Measurements from ENCODE around the gene SPOCK2. TPM values are rescaled to one million over a fixed set of nuclear protein-coding genes. Genes with fewer than 3 reads are reported as not detected.

Gene SPOCK2
- total and polyA plus RNA-seq, 2 of the 4 experiments (the other 2 are of a cell fraction) = 0.02 TPM; not detected in 1

DNA sequence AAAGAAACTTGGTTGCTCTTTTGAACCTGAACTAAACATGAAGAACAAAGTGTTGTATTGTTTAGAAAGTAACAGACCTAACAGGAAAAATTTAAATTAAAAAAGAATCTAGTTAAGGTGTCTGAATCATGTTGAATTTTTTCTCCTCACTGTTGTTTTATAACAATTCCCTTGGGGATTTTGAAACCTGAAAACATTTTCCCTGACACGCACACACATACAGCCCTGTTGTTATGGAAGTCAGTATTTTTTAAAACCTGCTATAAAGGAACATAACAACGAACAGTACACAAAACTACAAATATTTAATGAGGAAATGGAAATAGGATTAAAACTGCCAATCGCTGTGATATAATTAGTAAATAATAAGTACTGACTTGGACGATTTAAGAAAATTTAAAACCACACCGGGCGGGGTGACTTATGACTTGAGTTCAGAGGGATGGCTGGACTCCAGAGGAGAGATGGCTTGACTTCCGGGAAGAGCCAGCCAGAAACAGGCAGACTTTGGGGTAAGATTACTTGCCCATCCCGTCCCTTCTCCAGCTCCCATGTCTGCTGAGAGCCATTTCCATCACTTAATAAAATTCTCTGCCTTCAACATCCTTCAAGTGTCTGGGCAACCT lies 16.2 kb upstream of the SPOCK2 start:
- dilution Hi-C loops (cut with HindIII; ENCODE audit: low sequenced_read_pairs, unreplicated experiment) = no loop called here
- in situ Hi-C loops (cut with MboI; ENCODE audit: low sequenced_read_pairs) = no loop called here
- Histone ChIP-seq H2BK120ac (ENCODE audit: low read depth, low read length) (no peak overlapping the region), H3K4me3 (ENCODE audit: insufficient read depth, low read depth, low read length) (no peak overlapping the region), H2BK5ac (ENCODE audit: low read depth, low read length, poor library complexity, severe bottlenecking) (no peak overlapping the region), H3K4me1 (ENCODE audit: control insufficient read depth, insufficient read depth, low read length) (peaks cover 2% of the 10 kb centered on the region; the same call in 1 of the 2 replicates), H3K4ac (ENCODE audit: low read depth, low read length) (no peak overlapping the region), H3K9me3 (ENCODE audit: control insufficient read depth, insufficient read depth, low read length) (no peaks in the 10 kb centered on the region), H3K14ac (replicated peaks; ENCODE audit: low read depth, low read length) (no peak overlapping the region), H4K20me1 (ENCODE audit: insufficient read depth, low read length) (no peaks in the 10 kb centered on the region), H3K79me1 (ENCODE audit: low read depth in 1 of 2, low read length in 2 of 2) (no peaks in the 10 kb centered on the region), H3K9me1 (ENCODE audit: insufficient read depth, low read length) (no peaks in the 10 kb centered on the region; the same call in 1 of the 2 replicates), H4K5ac (ENCODE audit: low read depth, low read length) (no peak overlapping the region), H3K4me2 (ENCODE audit: low read depth, low read length) (no peak overlapping the region), H3K27me3 (ENCODE audit: control insufficient read depth, insufficient read depth, low read length) (no peaks in the 10 kb centered on the region), H2AFZ (replicated peaks; ENCODE audit: low read length, poor library complexity) (no peak overlapping the region), H3K36me3 (ENCODE audit: control insufficient read depth, insufficient read depth, low read length) (peaks cover 4% of the 10 kb centered on the region; the same call in 1 of the 2 replicates), H2AK9ac (replicated peaks; ENCODE audit: low read depth, low read length, poor library complexity) (no peak overlapping the region), H3K9ac (ENCODE audit: low read depth, low read length) (no peak overlapping the region), H2BK15ac (ENCODE audit: low read depth, low read length) (no peak overlapping the region), H3K27ac (ENCODE audit: insufficient read depth, low read length) (no peak overlapping the region), H3K18ac (ENCODE audit: low read depth, low read length) (no peak overlapping the region), H2BK20ac (ENCODE audit: low read depth, low read length) (no peak overlapping the region), H3K23ac (ENCODE audit: low read depth, low read length) (no peak overlapping the region), H4K8ac (ENCODE audit: low read depth in 2 of 2, low read length in 2 of 2) (no peak overlapping the region), H2AK5ac (ENCODE audit: low read depth, low read length) (no peak overlapping the region), H4K91ac (ENCODE audit: insufficient read depth, low read depth, low read length) (no peak overlapping the region), H3K56ac (ENCODE audit: extremely low read depth, insufficient read depth, low read length) (no peak overlapping the region)
- DNase-seq = no peak
- WGBS, 2 experiments (ENCODE audit: extremely low coverage in 2 of 2, insufficient read length in 1 of 2) = no CpG with 5 or more reads among the region's 8 CpGs
- CTCF ChIA-PET = no interaction called here
- no TSS peak for BruUV-seq (replicated peaks)
- POLR2A ChIA-PET (ENCODE audit: unreplicated experiment) = interaction anchor here (1.0 kb wide), 1 partner anchor 234 kb away, joined by 3 read pairs; no protein-coding TSS in a partner anchor
- ATAC-seq (ENCODE audit: low read depth) = no peak
- TF ChIP-seq POLR2A (IDR thresholded peaks at IDR 0.05; ENCODE audit: low read depth, low read length) (no peak), NFE2L2 (IDR thresholded peaks at IDR 0.05; ENCODE audit: low read depth, low read length) (no peak), MAZ (IDR thresholded peaks at IDR 0.05; ENCODE audit: borderline replicate concordance, low read depth, low read length) (no peak), MAFK (IDR thresholded peaks at IDR 0.05; ENCODE audit: low read depth, low read length) (no peak), RFX5 (IDR thresholded peaks at IDR 0.05; ENCODE audit: low read depth, low read length) (no peak), FOS (IDR thresholded peaks at IDR 0.05; ENCODE audit: low read depth, low read length) (no peak), CHD1 (IDR thresholded peaks at IDR 0.05; ENCODE audit: low read depth, low read length) (no peak), RAD21 (IDR thresholded peaks at IDR 0.05; ENCODE audit: low read length) (no peak), CEBPB (IDR thresholded peaks at IDR 0.05; ENCODE audit: low read depth, low read length) (no peak), SMC3 (IDR thresholded peaks at IDR 0.05; ENCODE audit: low read depth, low read length) (no peak), BHLHE40 (IDR thresholded peaks at IDR 0.05; ENCODE audit: low read depth, low read length) (no peak), MXI1 (IDR thresholded peaks at IDR 0.05; ENCODE audit: borderline replicate concordance, low read depth, low read length) (no peak), RCOR1 (IDR thresholded peaks at IDR 0.05; ENCODE audit: insufficient replicate concordance, low read length) (no peak)
- TF ChIP-seq, protein P1, sequence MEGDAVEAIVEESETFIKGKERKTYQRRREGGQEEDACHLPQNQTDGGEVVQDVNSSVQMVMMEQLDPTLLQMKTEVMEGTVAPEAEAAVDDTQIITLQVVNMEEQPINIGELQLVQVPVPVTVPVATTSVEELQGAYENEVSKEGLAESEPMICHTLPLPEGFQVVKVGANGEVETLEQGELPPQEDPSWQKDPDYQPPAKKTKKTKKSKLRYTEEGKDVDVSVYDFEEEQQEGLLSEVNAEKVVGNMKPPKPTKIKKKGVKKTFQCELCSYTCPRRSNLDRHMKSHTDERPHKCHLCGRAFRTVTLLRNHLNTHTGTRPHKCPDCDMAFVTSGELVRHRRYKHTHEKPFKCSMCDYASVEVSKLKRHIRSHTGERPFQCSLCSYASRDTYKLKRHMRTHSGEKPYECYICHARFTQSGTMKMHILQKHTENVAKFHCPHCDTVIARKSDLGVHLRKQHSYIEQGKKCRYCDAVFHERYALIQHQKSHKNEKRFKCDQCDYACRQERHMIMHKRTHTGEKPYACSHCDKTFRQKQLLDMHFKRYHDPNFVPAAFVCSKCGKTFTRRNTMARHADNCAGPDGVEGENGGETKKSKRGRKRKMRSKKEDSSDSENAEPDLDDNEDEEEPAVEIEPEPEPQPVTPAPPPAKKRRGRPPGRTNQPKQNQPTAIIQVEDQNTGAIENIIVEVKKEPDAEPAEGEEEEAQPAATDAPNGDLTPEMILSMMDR (conservative IDR thresholded peaks at IDR 0.05; ENCODE audit: low read depth, low read length) = no peak
- TF ChIP-seq, protein P2, sequence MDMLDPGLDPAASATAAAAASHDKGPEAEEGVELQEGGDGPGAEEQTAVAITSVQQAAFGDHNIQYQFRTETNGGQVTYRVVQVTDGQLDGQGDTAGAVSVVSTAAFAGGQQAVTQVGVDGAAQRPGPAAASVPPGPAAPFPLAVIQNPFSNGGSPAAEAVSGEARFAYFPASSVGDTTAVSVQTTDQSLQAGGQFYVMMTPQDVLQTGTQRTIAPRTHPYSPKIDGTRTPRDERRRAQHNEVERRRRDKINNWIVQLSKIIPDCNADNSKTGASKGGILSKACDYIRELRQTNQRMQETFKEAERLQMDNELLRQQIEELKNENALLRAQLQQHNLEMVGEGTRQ (IDR thresholded peaks at IDR 0.05; ENCODE audit: low read depth, low read length) = no peak
- TF ChIP-seq, protein P3, sequence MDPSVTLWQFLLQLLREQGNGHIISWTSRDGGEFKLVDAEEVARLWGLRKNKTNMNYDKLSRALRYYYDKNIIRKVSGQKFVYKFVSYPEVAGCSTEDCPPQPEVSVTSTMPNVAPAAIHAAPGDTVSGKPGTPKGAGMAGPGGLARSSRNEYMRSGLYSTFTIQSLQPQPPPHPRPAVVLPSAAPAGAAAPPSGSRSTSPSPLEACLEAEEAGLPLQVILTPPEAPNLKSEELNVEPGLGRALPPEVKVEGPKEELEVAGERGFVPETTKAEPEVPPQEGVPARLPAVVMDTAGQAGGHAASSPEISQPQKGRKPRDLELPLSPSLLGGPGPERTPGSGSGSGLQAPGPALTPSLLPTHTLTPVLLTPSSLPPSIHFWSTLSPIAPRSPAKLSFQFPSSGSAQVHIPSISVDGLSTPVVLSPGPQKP (IDR thresholded peaks at IDR 0.05; ENCODE audit: borderline replicate concordance, low read depth, low read length) = no peak
- intact Hi-C loops (cut with micrococcal nuclease) = loop anchor here (5.0 kb wide), 1 partner anchor 68 kb away; no protein-coding TSS in a partner anchor
